Neutrophil (primary cell): Measurements from ENCODE around the gene EGR4.

Experiments used
- H3K27ac ChIP-seq: fragments of 200-600 bp; sonication (generic); 2 replicates; pipeline ENCODE4 v1.5.1; 2016; ENCODE audit warnings: mild to moderate bottlenecking, moderate library complexity
- H3K27me3 ChIP-seq: fragments of 200-600 bp; sonication (generic); 2 replicates; pipeline ENCODE4 v1.6.0; 2016; ENCODE audit warnings: mild to moderate bottlenecking
- H3K36me3 ChIP-seq: fragments of 200-600 bp; sonication (generic); 2 replicates; pipeline ENCODE4 v1.5.1; 2017
- H3K4me1 ChIP-seq, 2 experiments: fragments of 200-600 bp in 1 of 2; sonication (generic) in 1 of 2; 1 replicate in 1 of 2; 2 replicates in 1 of 2; pipeline versions ENCODE4 v1.5.1 to v1.6.1; 2013 to 2016; ENCODE audit warnings: low read depth in 1 of 2, low read length in 1 of 2, mild to moderate bottlenecking in 1 of 2, moderate library complexity in 1 of 2; ENCODE audit not compliant: control insufficient read depth in 1 of 2, insufficient read depth in 1 of 2
- H3K4me3 ChIP-seq, 2 experiments: fragments of 200-600 bp in 1 of 2; sonication (generic) in 1 of 2; 1 replicate in 1 of 2; 2 replicates in 1 of 2; pipeline ENCODE4 v1.5.1; 2013 to 2016; ENCODE audit warnings: low read depth in 1 of 2, low read length in 1 of 2, mild to moderate bottlenecking in 1 of 2, moderate library complexity in 1 of 2
- H3K9me3 ChIP-seq: fragments of 200-600 bp; sonication (generic); 2 replicates; pipeline ENCODE4 v1.5.1; 2016
- TF ChIP-seq, protein P1 (sequence below): fragments of 200-600 bp; sonication (generic); IDR thresholded peaks from 2 replicates; pipeline ENCODE4 v1.5.1; 2016; ENCODE audit warnings: antibody characterized with exemption

Gene EGR4

DNA sequence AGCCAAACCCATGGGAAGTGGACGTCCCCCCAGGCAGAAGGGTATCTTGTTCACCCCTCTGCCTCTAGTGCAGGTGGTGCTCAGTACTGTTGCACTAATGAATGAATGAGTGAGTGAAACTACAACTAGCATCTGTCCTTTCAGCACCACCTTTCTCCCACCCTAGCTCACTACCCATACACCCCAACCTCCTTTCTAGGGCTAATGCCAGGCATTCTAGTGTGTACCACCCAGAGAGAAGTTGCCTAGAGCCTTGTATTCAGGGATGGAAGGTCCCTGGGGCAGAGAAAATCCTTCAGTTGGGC lies 36.8 kb downstream of the EGR4 start:
- Histone ChIP-seq H3K36me3 (peaks cover 37% of the 10 kb centered on the region), H3K27me3 (no peaks in the 10 kb centered on the region), H3K9me3 (no peaks in the 10 kb centered on the region), H3K4me3 (no peak overlapping the region), H3K27ac (no peak overlapping the region), H3K4me1 (no peaks in the 10 kb centered on the region)
- TF ChIP-seq, protein P1, sequence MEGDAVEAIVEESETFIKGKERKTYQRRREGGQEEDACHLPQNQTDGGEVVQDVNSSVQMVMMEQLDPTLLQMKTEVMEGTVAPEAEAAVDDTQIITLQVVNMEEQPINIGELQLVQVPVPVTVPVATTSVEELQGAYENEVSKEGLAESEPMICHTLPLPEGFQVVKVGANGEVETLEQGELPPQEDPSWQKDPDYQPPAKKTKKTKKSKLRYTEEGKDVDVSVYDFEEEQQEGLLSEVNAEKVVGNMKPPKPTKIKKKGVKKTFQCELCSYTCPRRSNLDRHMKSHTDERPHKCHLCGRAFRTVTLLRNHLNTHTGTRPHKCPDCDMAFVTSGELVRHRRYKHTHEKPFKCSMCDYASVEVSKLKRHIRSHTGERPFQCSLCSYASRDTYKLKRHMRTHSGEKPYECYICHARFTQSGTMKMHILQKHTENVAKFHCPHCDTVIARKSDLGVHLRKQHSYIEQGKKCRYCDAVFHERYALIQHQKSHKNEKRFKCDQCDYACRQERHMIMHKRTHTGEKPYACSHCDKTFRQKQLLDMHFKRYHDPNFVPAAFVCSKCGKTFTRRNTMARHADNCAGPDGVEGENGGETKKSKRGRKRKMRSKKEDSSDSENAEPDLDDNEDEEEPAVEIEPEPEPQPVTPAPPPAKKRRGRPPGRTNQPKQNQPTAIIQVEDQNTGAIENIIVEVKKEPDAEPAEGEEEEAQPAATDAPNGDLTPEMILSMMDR: no peak

DNA sequence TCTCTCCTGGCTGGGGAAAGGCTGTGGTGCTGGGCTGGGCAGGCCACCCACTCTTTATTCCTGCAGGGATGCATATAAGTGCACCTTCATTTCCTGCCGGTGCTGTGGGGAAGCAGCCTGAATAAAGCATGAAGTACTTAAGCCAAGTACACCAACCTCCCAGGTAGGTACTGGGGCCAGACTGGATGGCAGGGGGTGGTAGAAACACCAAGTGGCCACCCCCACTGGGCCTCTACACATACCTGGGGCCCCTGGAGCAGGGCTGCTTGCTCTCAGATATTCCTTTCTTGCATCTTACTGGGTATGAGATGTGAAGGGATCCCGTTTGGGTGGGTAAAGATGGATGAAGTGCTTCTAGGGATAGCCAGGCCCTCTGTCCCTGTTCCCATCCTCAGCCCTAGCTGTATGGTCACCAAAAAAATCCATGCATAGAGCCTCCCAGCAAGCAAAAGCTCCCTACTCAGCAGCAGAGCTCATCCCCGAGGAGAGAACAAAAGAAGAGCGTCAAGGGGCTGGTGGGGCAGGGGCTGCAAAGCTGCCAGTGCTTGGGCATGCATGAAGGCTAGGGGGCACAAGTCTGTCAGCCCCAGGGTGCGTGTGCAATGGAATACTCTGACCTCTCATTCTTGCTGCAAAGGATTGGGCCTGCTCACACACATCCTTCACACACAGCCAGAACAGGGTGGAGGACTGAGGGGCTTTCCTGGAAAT lies 37.3 kb downstream of the EGR4 start:
- Histone ChIP-seq H3K36me3 (peaks cover 42% of the 10 kb centered on the region), H3K4me1 (no peaks in the 10 kb centered on the region), H3K9me3 (no peaks in the 10 kb centered on the region), H3K4me3 (no peak overlapping the region), H3K27ac (no peak overlapping the region), H3K27me3 (no peaks in the 10 kb centered on the region)
- TF ChIP-seq, protein P1: no peak

DNA sequence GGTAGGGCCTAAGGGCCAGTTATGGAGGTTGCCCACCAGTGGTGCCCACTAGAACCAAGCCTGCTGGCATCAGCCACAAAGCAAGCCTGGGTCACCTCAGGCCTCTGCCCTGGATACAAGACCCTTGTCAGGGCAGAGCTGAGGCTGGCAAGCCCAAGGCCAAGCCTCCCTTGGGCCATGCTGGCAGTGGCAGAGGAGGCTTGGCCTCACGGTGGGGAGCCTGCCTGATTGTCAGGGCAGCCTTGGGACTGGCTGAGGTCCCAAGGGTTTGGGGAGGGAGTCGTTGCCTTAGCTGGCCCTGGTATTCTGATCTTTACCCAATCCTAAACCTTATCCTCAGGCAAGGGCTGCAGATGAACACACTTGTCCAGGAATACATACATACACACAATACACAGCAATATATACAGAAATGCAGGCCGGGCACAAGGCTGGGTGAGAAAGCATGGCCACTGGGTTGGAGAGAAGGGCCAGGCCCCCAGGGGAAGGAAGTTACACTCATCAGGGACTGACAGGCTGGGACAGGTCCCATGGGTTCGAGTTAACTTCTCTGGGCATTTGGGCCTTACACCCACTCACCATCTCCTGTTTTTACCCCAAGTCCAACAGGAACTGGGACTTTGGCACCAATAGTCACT lies 38.2 kb downstream of the EGR4 start:
- H3K36me3 ChIP-seq: peaks cover 52% of the 10 kb centered on the region
- H3K4me3 ChIP-seq: no peak overlapping the region
- TF ChIP-seq, protein P1: no peak
- H3K9me3 ChIP-seq: no peaks in the 10 kb centered on the region
- H3K4me1 ChIP-seq: no peaks in the 10 kb centered on the region
- H3K27me3 ChIP-seq: no peaks in the 10 kb centered on the region
- H3K27ac ChIP-seq: no peak overlapping the region

DNA sequence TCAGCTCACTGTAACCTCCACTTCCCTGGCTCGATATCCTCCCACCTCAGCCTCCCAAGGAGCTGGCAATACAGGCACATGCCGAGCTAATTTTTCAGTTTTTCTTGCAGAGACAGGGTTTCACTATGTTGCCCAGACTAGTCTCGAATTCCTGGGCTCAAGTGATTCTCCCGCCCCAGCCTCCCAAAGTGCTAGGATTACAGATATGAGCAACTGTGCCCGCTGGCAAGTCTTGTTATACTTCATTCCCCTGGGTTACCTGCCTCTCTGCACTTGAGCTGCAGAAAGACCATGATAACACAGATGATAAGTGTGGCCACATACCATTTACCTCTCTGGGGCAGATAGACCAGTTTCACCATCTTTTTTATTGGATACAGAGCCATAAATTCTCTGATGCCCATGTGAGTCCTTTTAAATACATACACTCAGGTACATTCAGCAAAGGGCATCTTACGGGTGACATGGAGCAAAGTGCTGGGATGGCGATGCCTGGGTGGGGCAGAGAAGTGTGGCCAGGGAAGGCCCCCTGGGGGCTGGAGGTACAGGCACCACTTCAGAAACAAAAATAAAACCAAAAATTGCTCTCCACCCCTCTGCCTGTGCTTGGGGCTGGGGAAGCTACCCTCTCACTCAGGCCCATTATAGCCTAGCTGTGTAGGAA lies 38.9 kb downstream of the EGR4 start:
- Histone ChIP-seq H3K27ac (no peak overlapping the region), H3K4me1 (no peaks in the 10 kb centered on the region), H3K9me3 (no peaks in the 10 kb centered on the region), H3K36me3 (peaks cover 58% of the 10 kb centered on the region), H3K4me3 (no peak overlapping the region), H3K27me3 (no peaks in the 10 kb centered on the region)
- TF ChIP-seq, protein P1: no peak

DNA sequence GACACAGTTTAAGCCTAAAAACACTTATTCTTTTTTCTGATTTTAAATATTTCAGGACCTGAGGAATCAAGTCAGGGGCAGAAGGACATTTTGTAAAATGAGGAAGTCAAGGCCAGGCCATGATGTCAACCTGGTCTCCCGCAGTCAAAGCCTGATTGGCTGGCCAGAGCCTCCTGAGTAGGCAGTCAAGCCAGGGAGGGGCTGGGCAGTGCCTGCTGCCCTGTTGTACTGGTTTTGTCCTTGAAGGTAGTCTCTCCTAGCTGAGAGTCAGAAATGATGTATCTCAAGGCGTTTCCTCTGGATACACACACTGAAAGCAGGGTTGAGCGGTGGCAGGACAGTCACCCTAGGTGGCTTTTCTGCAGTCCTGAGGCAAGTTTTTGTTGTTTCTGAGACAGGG lies 39.4 kb downstream of the EGR4 start:
- no peaks in the 10 kb centered on the region for H3K4me1 ChIP-seq
- H3K9me3 ChIP-seq: no peaks in the 10 kb centered on the region
- no peaks in the 10 kb centered on the region for H3K27me3 ChIP-seq
- no peak overlapping the region for H3K27ac ChIP-seq
- H3K4me3 ChIP-seq: no peak overlapping the region
- H3K36me3 ChIP-seq: peaks cover 64% of the 10 kb centered on the region
- TF ChIP-seq, protein P1: no peak
